Activated CD8-positive, alpha-beta memory T cell treated with anti-CD3 and anti-CD28 coated beads for 36 hours (primary cell): ENCODE results near the gene TP53INP2. TPM values are rescaled to one million over a fixed set of nuclear protein-coding genes. Genes with fewer than 3 reads are reported as not detected.
"Not testable (repeated sequence)": the region's sequence is repeated elsewhere in the genome, so short reads cannot be mapped to it uniquely, and the experiment has no call there.

Experiments
- CTCF ChIA-PET: fragments of 350-600 bp; sonication (Branson Sonifier 250); formaldehyde crosslinking; loops from one replicate; lab custom pipeline; 2021; ENCODE audit warnings: antibody characterized with exemption; lab: Charles Lee
- POLR2A ChIA-PET: fragments of 350-600 bp; sonication (Branson Sonifier 250); formaldehyde crosslinking; loops from one replicate; lab custom pipeline; 2021; ENCODE audit warnings: antibody characterized with exemption; lab: Charles Lee
- total RNA-seq, 2 experiments: library from RNA; stranded (reverse); gene quantifications; one replicate each; pipeline ENCODE4 v1.2.3, GENCODE V29; 2021

TP53INP2 gene
- total RNA-seq, 2 experiments from 2014 or later: 2.9 to 3.2 TPM

DNA sequence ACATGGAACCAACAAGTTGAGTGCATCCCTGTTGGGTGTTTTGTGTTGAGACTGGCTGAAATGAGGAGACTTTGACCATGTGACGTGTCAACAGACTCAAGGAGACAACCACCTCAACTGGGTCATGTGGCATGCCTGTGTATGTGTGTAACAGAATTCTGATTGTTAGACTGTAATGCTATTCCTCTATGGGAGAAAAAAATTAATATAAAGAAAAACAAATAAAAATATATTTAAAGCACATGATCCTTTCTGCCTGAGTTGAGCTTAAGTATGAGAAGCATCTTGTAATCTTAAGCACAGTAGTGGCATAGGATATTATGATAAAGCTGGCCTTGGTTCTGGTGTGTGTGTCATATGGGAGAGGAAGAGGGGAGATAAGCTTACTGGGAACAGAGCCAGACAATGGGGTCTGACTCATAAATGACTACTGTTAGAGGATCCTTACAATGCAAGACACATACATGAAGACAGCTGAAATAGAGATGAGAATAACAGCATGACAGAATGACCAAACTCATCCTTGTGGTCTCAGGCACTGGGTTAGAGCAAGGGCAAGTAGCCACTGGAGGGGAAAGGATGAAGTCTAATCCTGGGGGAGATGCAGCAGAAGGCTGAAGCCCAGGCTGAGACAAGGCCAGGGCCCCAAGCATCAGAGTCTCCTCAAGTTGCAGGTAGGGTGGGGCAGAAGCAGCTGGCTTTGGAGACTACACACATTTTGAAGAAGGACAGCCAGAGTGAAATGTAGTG, 9.2 kb downstream of the TP53INP2 start:
- ChIA-PET POLR2A (no interaction called here), CTCF (interaction anchor here (1.3 kb wide), 1 partner anchor 40 kb away, joined by 3 read pairs; no protein-coding TSS in a partner anchor)

DNA sequence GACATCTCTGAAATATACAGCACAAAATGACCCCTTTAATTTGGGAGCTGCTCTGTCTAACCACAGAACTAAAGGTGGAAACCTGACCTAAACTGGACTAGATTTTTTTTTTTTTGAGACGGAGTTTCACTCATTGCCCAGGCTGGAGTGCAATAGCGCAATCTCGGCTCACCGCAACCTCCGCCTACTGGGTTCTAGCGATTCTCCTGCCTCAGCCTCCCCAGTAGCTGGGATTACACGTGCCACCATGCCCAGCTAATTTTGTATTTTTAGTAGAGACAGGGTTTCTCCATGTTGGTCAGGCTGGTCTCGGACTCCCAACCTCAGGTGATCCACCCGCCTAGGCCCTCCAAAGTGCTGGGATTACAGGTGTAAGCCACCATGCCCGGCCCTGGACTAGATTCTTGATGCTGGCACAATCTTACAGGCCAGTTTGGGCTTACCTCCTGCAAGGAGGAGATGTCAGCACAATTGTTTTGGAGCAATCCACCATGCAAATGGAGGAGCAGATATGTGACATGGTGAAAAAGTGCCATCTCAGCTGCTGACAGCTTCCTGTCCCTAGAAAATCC, 9.9 kb downstream of the TP53INP2 start:
- CTCF ChIA-PET: interaction anchor here (1.3 kb wide), 1 partner anchor 41 kb away, joined by 3 read pairs; no protein-coding TSS in a partner anchor
- POLR2A ChIA-PET: not testable (repeated sequence)

DNA sequence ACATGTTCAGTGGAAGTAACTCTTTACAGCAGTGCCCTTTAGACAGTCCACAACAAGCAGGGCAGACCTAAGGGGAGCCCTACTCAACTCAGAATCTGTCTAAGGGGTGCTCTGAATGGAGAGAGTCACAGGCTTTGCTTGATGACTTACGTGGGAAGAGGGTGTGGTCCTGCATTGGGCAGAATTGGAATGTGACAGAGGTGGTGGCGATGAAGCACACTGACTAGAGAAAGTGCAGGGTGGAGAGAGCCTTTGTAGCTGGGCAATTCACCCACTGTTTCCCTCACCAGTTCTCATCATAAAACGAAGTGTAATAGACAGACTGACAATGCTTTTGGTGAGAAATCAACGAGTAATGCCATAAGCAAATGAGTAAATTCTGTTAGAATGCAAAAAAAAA, 11.2 kb downstream of the TP53INP2 start:
- ChIA-PET POLR2A (interaction anchor here (0.5 kb wide), 1 partner anchor 768 kb away, joined by 4 read pairs; no protein-coding TSS in a partner anchor), CTCF (no interaction called here)

- CTCF ChIA-PET: interaction anchor here (1.1 kb wide), 2 partner anchors 9 to 11 kb away, joined by 3 read pairs; no protein-coding TSS in a partner anchor
Measured at GRCh38 chr20:34716921-34717229, 12.7 kb downstream of the TP53INP2 start.

DNA sequence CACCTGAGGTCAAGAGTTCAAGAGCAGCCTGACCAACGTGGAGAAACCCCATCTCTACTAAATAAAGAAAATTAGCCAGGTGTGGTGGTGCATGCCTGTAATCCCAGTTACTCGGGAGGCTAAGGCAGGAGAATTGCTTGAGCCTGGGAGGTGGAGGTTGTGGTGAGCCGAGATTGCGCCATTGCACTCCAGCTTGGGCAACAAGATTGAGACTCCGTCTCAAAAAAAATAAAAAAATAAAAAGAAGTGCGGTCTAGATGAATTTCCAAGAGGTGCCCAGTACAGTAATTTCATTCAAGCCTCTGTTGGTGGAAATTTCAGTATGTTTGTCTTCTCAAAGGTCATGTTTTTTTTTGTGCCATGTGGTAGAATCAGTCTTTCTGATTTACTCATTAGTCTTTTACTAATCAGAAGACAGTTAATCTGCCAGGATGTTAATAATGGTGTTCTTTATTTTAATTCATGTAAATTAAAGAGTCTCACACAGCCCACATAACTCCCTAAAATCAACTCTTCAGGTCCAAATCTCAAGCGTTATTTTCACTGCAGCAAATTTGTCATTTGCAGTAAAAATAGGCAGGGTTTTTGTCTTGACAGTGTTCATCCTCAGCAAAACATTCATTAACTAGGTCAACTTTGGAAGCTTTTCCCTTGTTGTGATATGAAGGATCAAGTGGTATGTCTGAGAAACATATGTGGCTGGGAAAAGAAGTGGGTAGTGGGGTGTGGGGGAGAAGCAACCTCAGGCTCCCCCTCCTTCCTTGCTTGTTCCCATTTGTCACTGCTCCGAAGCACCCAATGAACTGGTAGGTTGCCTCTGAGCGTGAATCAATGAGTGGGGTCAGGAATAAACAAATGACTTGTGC, 13.3 kb downstream of the TP53INP2 start:
- CTCF ChIA-PET: interaction anchor here (1.1 kb wide), 1 partner anchor 10 kb away, joined by 3 read pairs; no protein-coding TSS in a partner anchor
- POLR2A ChIA-PET: no interaction called here

More at GRCh38 chr20:34716921-34717229, 12.7 kb downstream of the TP53INP2 start:
- POLR2A ChIA-PET: no interaction called here

DNA sequence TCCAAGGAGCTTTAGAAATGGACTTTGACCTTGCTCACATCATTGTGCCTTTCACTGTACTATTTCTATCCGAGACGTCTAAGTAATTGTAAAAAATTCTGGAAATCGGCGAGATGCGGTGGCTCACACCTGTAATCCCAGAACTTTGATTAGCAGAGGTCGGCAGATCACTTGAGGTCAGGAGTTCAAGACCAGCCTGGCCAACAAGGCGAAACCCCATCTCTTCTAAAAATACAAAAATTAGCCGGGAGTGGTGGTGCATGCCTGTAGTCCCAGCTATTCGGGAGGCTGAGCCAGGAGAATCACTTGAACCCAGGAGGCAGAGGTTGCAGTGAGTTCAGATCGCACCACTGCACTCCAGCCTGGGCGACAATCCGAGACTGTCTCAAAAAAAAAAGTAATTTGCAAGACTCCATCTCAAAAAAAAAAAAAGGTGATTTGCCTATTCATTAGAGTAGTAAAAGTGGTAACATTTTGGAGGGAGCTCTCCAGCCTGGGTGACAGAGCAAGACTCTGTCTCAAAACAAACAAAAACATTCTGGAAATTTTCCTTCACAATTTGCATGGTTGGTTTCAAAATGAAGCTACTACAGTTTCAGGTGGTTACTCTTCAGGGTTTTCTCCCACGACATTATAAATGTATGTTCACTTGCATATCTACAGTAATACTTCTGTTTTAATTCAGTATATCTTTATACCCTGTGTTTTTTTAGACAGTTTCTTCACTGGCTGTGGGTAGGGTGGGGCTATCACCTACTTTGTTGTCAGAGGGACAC, 15.3 kb downstream of the TP53INP2 start:
- POLR2A ChIA-PET: interaction anchor here (0.7 to 1.0 kb wide), 4 partner anchors 10 to 1537 kb away, joined by 3 to 5 read pairs (median 4); no protein-coding TSS in a partner anchor

DNA sequence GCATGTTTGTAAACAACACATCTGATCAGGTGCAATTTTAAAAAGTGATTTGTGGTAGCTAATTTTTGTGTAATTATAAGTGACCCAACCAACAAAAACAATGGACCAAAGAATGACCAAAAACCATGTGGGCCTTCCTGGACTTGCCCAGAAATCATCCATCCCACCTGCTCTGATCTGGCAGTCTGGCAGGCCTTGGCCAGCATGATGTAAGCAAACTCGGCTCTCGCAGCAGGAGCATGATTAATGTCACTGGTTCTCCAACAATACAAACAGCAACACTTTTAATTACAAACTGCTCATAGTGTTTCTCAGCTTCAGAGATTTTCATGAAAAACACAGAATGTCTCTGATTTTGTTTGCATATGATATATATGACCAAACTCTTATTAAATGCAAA, 16.1 kb downstream of the TP53INP2 start:
- POLR2A ChIA-PET: interaction anchor here (0.6 to 1.0 kb wide), 4 partner anchors 11 to 530 kb away, joined by 3 to 5 read pairs (median 4); no protein-coding TSS in a partner anchor
- CTCF ChIA-PET: interaction anchor here (1.7 kb wide), 1 partner anchor 50 kb away, joined by 4 read pairs; no protein-coding TSS in a partner anchor

More for the DNA sequence above, 15.3 kb downstream of the TP53INP2 start:
- CTCF ChIA-PET: interaction anchor here (0.5 to 1.7 kb wide), 3 partner anchors 50 to 901 kb away, joined by 3 to 4 read pairs (median 3); no protein-coding TSS in a partner anchor

DNA sequence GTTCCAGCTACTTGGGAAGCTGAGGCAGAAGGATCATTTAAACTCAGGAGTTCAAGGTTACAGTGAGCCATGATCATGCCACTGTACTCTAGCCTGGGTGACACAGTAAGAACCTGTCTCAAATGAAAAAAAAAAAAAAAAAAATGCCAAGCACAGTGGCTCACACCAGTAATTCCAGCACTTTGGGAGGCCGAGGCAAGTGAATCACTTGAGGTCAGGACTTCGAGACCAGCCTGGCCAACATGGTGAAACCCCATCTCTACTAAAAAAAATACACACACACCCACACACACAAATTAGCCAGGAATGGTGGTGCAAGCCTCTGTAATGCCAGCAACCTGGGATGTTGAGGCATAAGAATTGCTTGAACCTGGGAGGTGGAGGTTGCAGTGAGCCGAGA, 18.4 kb downstream of the TP53INP2 start:
- POLR2A ChIA-PET: not testable (repeated sequence)
- CTCF ChIA-PET: interaction anchor here (0.7 to 1.4 kb wide), 2 partner anchors 15 to 238 kb away, joined by 4 to 5 read pairs; no protein-coding TSS in a partner anchor

DNA sequence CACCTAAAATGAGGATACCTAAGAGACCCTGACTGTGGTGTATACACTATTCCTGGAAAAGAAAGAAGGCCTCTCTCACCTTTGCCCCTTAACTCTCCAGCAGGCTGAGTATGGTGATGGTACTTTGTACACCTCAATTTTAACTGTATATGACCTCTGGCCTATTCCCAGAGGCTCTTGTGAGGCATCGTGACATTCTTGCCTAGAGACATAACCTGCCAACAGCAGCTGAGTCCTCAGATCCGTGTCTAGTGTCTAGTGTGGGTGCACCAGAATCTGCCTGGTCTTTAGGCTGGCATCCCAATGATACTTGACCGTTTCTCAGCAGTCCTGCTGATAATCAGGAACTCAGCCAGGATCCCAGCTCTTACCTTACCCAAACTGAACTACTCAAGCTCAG, 20.0 kb downstream of the TP53INP2 start:
- POLR2A ChIA-PET: no interaction called here

DNA sequence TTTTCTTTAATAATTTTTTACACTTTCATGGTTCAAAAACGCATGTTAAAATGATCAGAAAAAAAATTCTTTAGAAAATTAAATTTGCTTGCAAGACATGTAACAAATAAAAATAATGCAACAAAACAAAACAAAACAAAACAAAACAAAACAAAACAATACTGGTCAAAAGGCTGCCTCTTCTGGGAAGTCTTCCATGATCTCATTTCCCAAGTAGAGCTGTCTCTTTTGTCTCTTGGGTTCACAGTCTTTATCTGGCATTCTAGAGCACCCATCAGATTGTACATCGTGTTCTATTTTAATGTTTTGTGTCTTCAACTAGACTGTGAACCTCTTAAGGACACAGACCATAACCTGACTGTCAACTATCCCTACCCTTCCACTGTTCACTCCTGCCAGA, 25.3 kb downstream of the TP53INP2 start:
- ChIA-PET CTCF (interaction anchor here (1.4 kb wide), 1 partner anchor 11 kb away, joined by 5 read pairs; no protein-coding TSS in a partner anchor), POLR2A (no interaction called here)

More for the DNA sequence above, 20.0 kb downstream of the TP53INP2 start:
- CTCF ChIA-PET: no interaction called here

DNA sequence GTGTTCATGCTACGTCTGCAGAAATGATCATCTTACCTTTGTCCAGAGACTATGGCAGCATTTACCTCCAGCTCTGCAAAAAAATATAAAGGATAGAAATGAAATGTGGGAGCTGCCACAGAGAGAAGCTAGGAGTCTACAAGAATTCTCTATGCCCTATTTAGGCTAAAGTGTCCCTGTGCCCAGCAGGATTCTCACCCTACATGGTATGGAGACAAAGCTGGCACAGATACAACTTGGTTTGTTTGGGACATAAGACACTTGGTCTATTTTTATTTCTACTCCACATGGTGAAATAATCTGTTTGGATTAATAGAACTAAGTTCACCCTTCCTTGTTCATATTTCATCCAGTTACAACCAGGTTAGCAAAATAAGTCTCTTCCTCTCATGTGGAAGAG, 28.4 kb downstream of the TP53INP2 start:
- ChIA-PET POLR2A (no interaction called here), CTCF (interaction anchor here (0.6 to 1.2 kb wide), 2 partner anchors 37 to 59 kb away, joined by 3 read pairs; no protein-coding TSS in a partner anchor)

DNA sequence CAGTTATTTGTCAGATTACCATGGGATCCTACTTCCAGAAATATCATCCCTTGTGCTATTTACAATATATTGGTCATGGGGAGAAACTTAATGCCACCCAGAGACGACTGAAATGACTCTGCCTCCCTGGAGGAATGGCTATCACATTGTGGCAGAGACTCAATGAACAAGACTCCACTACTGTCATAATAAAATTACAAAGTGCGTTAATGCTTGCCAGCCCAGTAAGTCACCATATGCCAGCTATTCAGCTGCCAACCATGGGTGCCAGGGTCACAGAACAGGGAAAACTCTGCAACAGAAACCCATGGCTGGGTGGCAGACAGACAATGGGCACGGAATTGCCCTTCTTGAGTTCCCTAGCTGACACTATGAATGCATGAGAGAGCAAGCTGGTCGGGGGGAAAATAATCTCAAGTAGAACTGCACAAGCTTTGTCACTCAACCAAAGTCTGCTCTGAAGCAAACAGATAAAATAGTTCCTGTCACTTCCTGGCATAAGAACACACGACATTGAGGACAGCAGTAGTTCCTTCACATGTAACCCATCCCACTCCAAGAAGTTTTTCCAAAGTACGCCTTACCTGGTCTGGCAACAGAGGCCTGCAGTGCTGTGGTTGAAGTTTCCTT, 32.1 kb downstream of the TP53INP2 start:
- ChIA-PET CTCF (no interaction called here), POLR2A (no interaction called here)

DNA sequence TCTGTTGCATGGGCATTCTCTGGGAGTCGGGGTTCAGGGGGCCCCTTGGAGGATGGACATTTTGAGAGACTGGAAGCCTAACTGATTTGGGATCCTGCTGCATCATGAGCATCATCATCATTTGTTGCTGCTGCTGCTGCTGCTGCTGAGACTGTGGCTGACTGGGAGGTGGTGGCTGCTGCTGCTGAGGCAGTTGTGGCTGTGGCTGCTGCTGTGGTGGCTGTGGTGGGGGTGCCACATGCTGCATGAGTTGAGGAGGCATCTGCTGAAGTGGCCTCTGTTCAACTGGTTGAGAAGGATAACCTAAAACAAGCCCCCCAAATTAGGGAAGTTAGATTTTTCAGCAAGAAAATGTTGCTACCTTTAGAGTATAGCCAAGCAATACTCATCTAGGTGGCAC, 38.9 kb downstream of the TP53INP2 start:
- ChIA-PET CTCF (no interaction called here), POLR2A (no interaction called here)

- CTCF ChIA-PET: interaction anchor here (0.8 to 1.5 kb wide), 2 partner anchors 14 to 25 kb away, joined by 4 to 5 read pairs; no protein-coding TSS in a partner anchor
- POLR2A ChIA-PET: no interaction called here
Measured at GRCh38 chr20:34744340-34744739, 40.2 kb downstream of the TP53INP2 start.

DNA sequence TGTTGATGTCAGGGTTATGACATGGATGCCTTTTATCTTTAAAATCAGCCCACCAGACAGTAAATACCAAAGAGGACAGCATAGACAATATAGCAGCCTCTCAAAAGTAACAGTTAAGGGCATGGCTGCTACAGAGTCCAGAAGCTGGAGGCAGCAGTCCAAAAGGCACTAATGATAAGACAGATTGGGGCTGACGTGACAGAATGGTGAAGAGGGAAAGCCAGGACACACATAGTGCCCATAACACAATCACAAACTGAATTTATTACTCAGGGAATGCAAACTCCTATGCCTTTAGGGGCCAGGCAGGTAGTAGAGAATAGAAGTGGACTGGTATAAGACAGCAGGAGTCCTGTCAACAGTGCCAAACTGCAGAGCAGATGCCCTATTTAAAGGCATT, 40.7 kb downstream of the TP53INP2 start:
- ChIA-PET CTCF (interaction anchor here (1.5 kb wide), 1 partner anchor 25 kb away, joined by 4 read pairs; no protein-coding TSS in a partner anchor), POLR2A (no interaction called here)

- ChIA-PET CTCF (interaction anchor here (0.7 kb wide), 2 partner anchors 434 to 751 kb away, joined by 3 read pairs; no protein-coding TSS in a partner anchor), POLR2A (no interaction called here)
Measured at GRCh38 chr20:34746674-34747073, 42.5 kb downstream of the TP53INP2 start.

GRCh38 chr20:34747479-34747878, 43.3 kb downstream of the TP53INP2 start:
- ChIA-PET POLR2A (no interaction called here), CTCF (no interaction called here)

GRCh38 chr20:34748709-34749108, 44.6 kb downstream of the TP53INP2 start:
- ChIA-PET CTCF (no interaction called here), POLR2A (no interaction called here)
